HEK293T (cell line): Measurements from ENCODE around the gene PDE3A.

Experiments
- ELF4 ChIP-seq: fragments of 450-650 bp; IDR thresholded peaks from 2 replicates; pipeline ENCODE4 v1.6.1; 2017; ENCODE audit warnings: antibody characterized with exemption
- FOXM1 ChIP-seq: fragments of 450-650 bp; IDR thresholded peaks from 2 replicates; pipeline ENCODE4 v1.6.1; 2017; ENCODE audit warnings: mild to moderate bottlenecking, borderline replicate concordance
- LEF1 ChIP-seq: fragments of 450-650 bp; IDR thresholded peaks from 2 replicates; pipeline ENCODE4 v1.6.1; 2017; ENCODE audit warnings: mild to moderate bottlenecking, borderline replicate concordance
- SP1 ChIP-seq: fragments of 450-650 bp; IDR thresholded peaks from 2 replicates; pipeline ENCODE4 v1.6.1; 2017

DNA sequence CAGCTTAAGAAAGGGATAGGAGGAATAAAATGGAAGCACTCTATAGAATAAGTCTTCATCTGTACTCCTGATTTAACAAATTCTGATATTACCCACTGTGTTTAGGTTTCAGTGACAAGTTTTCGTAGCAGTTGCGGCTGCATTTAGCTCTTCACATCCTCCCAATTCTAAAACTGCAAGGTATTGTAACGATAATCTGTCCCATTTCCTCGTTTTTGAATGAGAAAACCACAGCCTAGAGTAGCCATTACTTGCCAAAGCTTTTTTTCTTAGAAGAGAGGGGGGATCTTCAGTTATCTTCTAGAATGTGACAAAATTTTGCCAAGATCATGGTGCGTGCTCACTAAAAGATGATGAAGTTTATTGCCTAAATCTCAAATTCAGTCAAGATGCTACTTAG is 155.8 kb downstream of the PDE3A start:
- TF ChIP-seq SP1 = no peak
- TF ChIP-seq LEF1 = no peak
- TF ChIP-seq FOXM1 = no peak
- TF ChIP-seq ELF4 = no peak
